NCI-H2107 treated with DMSO at 0.1 percent for 48 hours (cell line): Measurements from ENCODE around the gene CAMTA1.

Experiments
- DNase-seq: peaks from one replicate; lab custom pipeline; 2025; ENCODE audit not compliant: unreplicated experiment; lab: John Stamatoyannopoulos, UW

CAMTA1 gene

DNA sequence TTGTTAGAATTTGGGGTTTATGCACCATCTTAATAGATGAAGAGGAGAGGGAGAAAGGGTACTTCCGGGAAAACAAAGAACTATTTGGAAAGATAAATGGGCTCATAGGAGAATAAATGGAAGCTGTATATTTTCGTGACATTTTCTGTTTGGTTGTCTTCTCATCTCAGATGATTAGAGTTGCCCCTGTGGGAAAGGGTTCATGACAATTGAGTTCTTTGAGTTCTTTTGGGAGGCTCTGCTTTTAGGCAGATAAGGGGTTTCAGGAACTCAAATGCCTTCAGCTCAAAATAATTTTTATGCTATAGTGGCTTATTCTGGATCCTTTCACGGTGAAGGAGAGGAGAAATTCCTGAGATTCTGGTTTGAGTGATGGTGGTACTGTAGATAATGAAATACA, 63.6 kb downstream of the CAMTA1 start:
- DNase-seq = no peak

DNA sequence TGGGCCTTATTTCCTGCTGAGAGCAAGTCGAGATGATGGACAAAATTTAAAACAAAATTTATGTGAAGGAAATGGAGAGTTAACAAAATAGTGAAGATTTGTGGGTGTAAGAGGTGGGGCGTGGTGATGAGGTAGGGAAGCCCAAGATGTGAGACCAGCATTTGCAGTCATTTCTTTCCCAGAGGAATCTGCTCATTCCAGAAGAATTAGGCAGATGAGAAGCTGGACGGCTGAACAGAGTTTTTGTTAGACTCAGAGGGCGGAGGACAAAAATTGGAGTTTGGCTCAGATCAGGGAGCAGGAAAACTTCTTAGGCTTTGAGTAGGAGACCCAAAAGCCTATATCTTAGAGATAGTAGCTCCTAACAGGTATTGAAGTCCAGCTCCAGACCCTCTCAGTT, 65.3 kb downstream of the CAMTA1 start:
- DNase-seq = no peak

DNA sequence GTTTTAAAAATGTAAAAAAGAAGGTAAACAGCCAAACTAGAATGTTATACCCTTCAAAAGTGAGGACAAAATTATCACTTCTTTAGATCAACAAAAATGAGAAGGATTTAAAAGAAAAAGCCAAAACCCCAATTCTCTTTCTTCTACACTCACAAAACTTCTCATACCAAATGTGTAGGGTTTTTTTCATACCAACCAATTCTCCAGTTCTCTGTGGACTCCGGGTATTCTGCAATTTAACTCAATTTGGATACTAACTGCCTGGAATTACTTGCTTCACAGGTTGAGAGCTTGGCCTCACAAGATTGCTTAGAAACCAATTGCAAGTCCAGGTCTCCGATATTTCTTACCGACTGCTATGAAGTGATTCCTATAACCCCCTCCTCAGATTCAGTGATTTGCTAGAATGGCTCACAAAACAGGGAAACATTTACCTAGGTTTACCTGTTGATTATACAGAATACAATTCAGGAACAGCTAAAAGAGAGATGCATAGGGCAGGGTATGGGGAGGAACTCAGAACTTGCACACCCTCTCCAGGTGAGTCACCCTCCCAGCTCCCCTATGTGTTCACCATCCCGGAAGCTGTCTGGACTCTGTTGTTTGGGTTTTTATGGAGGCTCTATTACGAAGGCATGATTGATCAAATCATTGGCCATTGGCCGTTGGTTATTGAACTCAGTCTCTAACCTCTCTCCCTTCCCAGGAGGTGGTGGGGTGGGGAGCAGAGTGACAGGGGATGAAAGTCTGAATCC, 67.1 kb downstream of the CAMTA1 start:
- DNase-seq = no peak

DNA sequence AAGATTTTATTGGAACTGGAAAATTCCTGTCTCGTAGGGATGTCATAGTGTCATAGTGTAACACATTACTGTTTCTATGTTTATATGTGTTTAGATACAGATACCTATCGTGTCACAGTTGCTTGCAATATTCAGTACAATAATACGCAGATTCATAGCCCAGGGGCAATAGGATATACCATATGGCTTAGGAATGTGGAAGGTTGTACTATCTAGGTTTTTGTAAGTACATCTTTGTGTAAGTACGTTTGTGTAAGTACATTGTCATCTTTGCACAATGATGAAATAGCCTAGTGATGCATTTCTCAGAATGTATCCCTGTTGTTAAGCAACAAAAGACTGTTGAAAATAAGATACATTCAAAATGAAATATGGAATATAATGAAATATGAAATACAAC, 68.9 kb downstream of the CAMTA1 start:
- no peak for DNase-seq

DNA sequence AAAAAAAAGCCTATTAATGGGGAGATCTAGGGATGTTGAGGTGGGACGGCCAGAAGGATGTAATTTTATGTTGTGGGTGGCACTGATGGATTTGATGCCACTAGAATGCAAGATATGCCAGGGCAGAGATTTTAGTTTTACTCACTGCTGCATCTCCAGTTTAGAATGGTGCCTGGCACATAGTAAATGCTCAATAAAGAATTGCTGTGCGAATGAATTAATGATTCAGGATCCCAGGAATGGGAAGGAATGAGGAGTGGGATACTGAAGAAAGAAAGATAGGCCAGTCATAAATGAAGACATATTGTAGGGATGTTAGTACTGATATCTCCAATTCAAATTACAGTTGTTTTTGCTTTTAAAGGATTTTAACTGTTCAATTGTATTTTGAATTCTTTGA, 72.6 kb downstream of the CAMTA1 start:
- no peak for DNase-seq

DNA sequence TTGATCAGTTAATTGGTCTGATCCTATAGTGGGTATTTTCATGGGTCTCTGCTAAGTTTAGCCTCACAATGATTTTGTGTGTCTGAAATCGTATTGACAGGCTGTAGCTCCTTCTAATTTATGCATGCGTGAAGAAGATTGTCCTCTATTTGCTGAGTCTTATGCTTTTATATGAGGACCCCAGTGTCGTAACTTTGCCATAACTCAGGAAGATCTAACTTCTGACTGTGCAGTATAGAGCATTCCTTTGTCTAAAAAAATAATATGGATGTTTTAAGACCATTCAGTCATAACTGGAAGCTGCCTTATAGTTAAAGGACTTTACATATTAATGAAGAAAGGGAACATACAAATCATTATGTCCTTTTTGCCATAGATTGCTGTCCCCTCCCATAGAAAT, 73.3 kb downstream of the CAMTA1 start:
- no peak for DNase-seq

DNA sequence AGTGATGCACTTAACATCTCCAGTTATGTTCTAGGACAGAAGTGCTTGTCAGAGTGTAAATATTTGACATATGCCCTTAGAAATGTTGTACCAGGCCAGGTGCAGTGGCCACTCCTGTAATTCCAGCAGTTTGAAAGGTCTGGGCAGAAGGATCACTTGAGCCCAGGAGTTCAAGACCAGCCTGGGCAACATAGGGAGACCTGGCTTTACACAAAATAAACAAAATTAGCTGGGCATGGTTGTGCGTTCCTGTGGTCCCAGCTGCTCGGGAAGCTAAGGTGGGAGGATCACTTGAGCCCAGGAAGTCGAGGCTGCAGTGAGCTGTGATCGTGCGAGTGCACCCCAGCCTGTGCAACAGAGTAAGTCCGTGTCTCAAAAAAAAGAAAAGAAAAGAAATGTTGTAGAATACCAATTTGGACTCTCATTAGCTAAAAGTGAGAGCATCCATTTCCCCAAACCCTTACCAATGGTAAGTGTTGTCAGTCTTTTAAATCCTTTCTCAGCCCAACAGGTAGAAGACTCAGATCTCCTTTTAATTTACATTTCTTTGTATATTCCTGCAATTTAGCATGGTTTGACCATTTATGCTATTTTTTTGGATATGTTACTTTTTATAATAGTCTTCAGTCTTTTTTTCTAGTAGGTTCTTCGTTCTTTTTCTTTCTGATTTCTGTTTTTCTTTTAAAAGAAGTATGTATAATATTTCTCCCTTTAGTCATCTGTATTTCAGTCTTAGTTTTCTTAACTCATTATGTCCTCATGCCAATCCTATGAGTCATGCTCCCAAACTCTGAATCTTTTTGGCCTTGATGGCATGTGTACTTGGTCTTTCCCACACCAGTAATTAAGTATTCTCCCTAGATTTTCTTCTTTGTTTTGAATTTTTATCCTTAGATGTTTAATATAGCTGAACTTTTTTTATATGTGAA, 74.4 kb downstream of the CAMTA1 start:
- no peak for DNase-seq

DNA sequence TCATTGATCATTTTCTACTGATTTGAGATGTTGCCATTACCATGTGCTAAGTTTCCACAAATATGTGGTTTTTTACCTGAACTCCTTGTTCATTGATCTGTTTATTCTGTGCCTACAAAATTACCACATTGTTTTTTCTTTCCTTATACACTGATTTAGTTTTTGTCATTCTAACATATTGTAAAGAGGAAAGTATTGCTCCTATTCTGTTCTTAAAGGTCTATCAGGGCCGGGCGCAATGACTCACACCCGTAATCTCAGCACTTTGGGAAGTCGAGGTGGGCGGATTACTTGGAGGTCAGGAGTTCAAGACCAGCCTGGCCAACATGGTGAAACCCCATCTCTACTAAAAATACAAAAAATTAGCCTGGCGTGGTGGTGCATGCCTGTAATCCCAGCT, 75.1 kb downstream of the CAMTA1 start:
- DNase-seq = no peak

DNA sequence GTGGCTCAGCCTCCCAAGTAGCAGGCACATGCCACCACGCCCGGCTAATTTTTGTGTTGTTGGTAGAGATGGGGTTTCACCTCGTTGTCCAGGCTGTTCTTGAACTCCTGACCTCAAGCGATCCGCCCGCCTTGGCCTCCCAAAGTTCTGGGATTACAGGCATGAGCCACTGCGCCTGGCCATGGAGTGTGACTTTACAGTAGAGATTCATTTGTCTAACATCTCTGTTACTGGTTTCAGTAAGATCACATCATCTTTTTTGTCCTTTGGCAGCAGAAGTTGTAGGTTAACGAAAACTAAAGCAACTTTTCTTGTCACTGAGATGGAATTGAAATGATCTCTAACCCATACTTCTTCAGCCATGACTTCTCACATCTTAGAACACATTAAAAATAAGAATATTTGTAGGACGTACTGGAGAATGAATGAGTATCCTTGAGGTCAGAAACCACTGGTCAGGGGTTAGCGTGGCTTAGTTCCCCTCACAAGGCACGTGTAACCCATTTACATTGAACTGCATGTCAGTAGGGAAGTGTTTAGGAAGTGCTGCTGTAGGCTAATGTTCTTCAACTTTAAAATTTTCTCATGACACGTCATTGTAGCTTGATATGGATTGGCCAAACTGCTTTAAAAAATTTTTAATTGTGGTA, 75.9 kb downstream of the CAMTA1 start:
- DNase-seq = no peak

DNA sequence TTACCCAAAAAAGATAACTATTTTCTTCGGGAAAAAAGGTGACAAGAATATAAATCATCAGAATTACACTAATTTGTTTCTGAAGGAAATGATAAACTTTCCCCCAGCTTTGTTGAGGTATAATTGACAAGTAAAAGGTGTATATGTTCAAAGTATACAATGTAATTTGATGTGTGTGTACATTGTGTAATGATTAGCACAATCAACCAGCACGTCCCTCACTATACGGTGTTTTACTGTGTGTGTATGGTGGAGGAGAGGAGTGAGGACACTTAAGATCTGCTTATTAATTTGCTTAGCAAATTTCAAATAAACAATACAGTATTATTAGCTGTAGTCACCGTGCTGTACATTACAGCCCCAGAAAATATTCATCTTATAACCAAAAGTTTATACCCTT, 77.7 kb downstream of the CAMTA1 start:
- no peak for DNase-seq

DNA sequence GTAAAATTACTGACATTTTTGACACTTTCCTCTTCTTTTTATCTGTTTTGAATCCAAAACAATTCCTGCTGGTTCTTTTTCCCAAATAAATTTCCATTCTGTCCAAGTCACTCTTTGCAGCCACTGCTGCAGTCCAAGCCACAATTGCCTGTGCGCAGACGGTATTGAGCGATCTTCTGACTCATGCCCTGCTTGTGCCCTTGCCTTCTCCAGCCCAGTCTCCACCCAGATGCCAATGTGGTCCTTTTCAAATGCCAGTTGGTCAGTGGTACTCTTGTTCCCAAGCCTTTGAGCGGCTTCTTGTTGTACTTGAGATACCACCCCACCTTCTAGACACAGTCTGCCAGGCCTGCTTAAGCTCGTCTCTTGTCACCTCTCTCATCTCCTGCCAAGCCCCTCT, 78.9 kb downstream of the CAMTA1 start:
- no peak for DNase-seq

DNA sequence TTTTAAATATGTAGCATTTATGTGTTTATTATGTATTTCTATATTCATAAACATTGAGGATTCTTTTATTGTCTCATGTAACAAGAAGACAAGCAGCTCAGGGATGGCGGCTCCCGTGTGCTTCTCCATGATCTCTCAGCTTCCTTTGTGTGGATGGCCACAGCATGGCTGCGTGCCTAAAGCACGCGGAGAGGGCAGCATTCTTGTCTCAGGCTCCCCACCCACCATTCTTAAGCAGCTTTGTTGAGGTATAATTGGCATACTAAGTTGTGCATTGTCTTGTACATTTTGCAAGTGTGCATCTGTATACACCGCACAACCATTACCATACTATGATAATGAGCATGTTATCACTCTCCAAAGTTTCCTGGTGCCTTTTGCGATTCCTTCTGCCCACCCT, 81.6 kb downstream of the CAMTA1 start:
- no peak for DNase-seq

DNA sequence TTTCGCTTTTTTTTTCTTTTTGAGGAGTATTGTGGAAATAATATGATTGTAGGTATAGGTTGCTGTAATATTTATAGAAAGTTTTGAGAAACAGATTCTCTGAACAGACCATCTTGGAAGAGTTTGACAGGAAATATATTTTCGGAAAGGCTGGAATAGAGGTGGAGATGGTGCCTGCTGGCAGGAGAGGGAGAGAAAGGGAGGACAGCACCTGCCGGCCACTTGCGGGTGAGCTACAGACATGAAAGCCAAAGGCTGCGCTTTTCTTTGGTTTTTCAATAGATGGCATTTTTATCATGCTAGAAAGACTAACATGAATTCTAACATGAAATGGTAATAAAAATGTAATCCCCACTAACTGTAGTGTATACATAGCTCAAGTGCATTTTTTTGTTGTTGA, 82.1 kb downstream of the CAMTA1 start:
- no peak for DNase-seq

DNA sequence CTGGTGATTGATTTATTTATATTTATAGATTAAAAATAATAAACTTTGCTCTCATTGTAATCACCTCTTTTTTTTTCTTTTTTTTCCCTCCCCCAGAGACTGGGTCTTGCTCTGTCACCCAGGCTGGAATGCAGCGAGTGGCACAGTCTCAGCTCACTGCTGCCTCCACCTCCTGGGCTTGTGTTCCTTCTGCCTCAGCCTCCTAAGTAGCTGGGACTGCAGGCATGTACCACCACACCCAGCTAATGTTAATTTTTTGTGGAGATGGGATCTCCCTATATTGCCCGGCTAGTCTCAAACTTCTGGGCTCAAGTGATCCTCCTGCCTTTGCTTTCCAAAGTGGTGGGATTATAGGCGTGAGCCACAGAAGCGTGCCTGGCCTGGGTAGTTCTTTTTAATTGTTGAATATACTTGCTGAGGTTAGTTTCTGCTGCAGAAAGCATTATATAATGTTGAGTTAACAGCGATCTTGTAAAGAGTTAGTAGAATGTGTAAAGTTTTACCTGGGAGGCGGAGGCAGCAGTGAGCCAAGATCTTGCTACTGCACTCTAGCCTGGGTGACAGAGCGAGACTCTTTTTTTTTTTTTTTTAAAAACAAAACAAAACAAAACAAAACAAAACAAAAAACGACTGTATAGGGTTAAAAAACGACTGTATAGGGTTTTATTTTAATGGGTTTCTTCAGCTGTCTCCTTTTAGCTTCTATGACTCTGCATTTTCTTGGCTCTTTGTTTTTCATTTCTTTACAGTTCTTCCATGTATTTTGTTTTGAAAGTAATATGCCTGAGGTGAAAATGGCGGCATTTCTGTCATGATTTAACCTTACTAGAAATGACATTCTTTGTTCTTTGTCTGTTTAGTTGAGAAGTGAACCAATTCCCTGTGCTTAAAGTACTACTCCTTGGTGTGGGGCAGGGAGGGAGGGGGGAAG, 82.7 kb downstream of the CAMTA1 start:
- DNase-seq = no peak

DNA sequence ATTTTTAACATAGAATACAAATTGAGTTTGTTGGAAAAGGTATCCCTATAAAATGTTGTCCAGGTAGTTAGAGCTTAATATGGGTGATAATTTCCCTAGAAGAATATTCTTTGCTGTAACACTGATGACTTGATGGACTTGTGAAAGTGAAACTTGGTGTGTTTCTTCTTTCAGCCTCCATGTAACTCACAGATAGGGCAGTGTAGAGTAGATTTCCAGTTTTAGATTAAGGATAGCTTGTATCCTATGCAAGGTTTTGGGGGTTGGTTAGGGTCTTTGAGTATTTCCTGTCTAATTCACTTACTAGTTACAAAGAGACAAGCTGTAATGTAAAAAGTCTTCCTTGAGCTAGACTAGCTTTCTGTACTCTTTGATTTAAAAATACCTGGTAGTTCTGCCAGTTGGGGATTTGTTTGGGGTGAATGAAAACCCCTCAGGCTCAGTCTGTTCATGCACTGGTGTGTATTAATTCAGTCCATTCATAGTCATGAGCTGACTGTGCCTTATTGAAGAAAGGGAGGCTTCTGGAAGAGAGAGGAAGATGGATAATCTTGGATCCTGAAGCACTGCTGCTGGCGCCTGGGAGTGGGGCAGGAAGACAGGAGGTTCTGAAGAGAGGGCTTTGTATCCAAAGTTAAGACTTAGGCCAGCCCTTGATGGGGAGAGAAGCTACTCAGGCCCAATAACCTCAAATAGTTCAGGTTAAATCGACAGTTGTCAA, 83.6 kb downstream of the CAMTA1 start:
- no peak for DNase-seq

DNA sequence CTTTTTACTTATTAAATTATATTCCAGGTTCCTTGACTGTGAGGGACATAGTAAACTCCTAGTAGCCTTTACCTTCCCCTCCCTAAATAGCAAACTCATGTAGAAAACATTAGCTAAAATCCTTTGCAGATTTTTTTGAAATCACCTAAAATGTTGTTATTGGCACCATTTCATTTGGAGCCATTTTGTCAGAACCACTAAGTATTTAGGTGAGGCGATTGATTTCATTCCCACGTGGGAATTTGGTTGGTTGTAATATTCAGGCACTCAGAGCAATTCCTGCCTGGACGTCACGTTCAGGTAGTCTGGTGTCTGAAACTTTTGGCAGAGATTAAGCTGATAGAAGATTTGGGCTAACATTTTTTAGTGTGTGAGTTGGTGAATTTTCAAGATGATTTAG, 84.3 kb downstream of the CAMTA1 start:
- DNase-seq = no peak

DNA sequence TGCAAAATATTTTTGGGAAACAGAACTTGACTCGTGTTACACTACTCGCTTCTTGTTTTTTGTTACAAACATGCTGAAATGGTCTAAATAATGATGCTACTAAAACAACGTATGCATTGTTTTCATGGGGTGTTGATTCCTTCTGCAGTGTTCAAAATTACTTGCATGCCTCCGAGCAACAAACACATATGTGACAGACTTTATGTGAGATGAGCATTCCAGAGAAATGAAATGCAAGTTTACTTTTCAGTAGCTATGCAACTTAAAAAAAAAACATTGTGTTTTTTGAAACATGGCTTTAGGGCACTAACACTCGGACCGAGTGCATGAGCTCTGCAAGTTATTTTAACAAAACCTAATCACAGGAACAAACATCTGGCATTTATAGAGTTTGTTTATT, 84.8 kb downstream of the CAMTA1 start:
- no peak for DNase-seq

DNA sequence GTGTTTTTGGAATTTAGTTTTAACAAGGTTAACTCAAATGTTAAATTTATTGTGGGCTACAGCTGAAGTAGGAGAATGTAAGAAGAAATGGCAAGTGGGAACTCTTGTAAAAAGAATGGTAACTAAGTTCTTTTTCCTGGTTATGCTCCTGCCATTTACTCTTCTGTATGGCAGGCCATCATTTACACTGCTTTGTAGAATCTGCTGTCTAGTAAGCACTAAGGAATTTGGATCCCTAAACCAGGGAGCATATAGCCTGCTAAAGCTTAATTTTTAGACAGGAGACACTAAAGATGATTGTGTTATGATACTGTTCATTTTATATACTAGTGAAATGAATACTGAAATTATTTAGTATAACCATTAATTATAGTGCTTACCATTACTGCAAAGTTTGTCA, 85.3 kb downstream of the CAMTA1 start:
- DNase-seq = no peak

DNA sequence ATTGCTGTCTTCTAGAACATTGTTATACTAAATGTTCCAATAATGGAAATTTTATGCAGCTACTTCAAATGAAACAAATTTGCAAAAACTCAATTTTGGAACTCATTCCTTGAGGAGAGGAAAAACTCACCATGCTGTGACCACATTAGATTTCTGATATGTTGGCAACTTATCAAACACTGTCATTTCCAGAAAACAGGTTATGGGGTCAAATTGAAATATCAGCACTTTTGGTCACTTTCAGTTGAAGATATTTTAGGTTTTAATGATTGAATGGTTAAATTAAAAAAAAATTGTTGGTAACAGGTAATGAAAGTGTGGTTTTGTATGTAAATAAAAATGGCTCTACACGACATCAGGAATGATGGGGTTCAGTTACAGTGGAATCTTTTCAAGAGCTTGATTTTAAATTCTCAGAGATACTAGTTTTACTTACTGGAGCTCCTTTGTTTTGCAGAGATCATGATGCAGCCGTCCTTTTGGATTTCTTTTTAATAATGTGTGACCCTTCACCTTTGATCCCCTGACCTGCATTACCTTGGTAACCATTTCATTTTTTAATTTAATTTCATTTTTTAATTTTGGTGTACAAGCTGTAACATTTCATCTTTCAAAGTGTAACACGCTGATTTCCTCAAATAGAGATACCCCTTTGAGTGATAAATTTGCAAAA, 86.2 kb downstream of the CAMTA1 start:
- no peak for DNase-seq
